CD4-positive, alpha-beta T cell (primary cell): Measurements from ENCODE around the gene TMEM63C. TPM values are rescaled to one million over a fixed set of nuclear protein-coding genes. Genes with fewer than 3 reads are reported as not detected.

Experiments used
- ATAC-seq: fragments of 200-7000 bp; cut with Tn5 transposase; one replicate; pipeline ENCODE4 v1.10.0; 2022; ENCODE audit warnings: mild to moderate bottlenecking; ENCODE audit not compliant: poor library complexity
- CTCF ChIA-PET: fragments of 350-600 bp; sonication (Branson Sonifier 250); formaldehyde crosslinking; loops from one replicate; lab custom pipeline; 2021; ENCODE audit warnings: antibody characterized with exemption, inconsistent platforms; lab: Charles Lee
- POLR2A ChIA-PET: fragments of 350-600 bp; sonication (Branson Sonifier 250); formaldehyde crosslinking; loops from one replicate; lab custom pipeline; 2021; ENCODE audit warnings: antibody characterized with exemption, inconsistent platforms; lab: Charles Lee
- DNase-seq, 14 experiments: peaks; one replicate each; pipeline ENCODE4 v3.0.0-alpha.2; 2013 to 2020; ENCODE audit warnings: mixed read lengths in 2 of 14
- H3K27ac ChIP-seq, 2 donors: one replicate each; pipeline versions ENCODE4 v1.5.1 to v1.7.0; 2013; ENCODE audit warnings: low read length in 2 of 2, low read depth in 1 of 2, mild to moderate bottlenecking in 1 of 2
- H3K27me3 ChIP-seq, 2 experiments: 1 replicate in 1 of 2; 2 replicates in 1 of 2; pipeline versions ENCODE4 v1.6.1 to v1.7.0; 2013; ENCODE audit warnings: low read length in 2 of 2, control low read depth in 1 of 2, mild to moderate bottlenecking in 1 of 2, moderate library complexity in 1 of 2; ENCODE audit not compliant: insufficient read depth in 2 of 2, control insufficient read depth in 1 of 2
- H3K36me3 ChIP-seq: one replicate; pipeline ENCODE4 v1.6.1; 2013; ENCODE audit warnings: low read length, control low read depth; ENCODE audit not compliant: insufficient read depth
- H3K4me1 ChIP-seq: one replicate; pipeline ENCODE4 v1.6.1; 2013; ENCODE audit warnings: low read length, control low read depth; ENCODE audit not compliant: insufficient read depth
- H3K4me3 ChIP-seq: one replicate; pipeline ENCODE4 v1.5.1; 2013; ENCODE audit warnings: mild to moderate bottlenecking, low read length, moderate library complexity
- H3K9me3 ChIP-seq, 2 experiments: 1 replicate in 1 of 2; 2 replicates in 1 of 2; pipeline versions ENCODE4 v1.6.1 to v1.7.0; 2013; ENCODE audit warnings: low read length in 2 of 2, mild to moderate bottlenecking in 2 of 2, control low read depth in 1 of 2, moderate library complexity in 1 of 2; ENCODE audit not compliant: control insufficient read depth in 1 of 2, insufficient read depth in 1 of 2
- H3K27ac Mint-ChIP-seq: one replicate; pipeline ENCODE4 v1.8.0; 2020; ENCODE audit warnings: mixed read lengths
- H3K27me3 Mint-ChIP-seq: one replicate; pipeline ENCODE4 v1.8.0; 2021; ENCODE audit warnings: mixed read lengths
- H3K36me3 Mint-ChIP-seq: one replicate; pipeline ENCODE4 v1.8.0; 2021; ENCODE audit warnings: low read depth, mixed read lengths
- H3K4me1 Mint-ChIP-seq: one replicate; pipeline ENCODE4 v1.8.0; 2021; ENCODE audit warnings: low read depth, mixed read lengths
- H3K4me3 Mint-ChIP-seq: one replicate; pipeline ENCODE4 v1.8.0; 2020; ENCODE audit warnings: mild to moderate bottlenecking, mixed read lengths
- H3K9me3 Mint-ChIP-seq: one replicate; pipeline ENCODE4 v1.8.0; 2020; ENCODE audit warnings: mixed read lengths
- CTCF ChIP-seq: fragments of 200-600 bp; IDR thresholded peaks from one replicate; pipeline ENCODE4 v1.8.0; 2022; ENCODE audit warnings: antibody characterized with exemption, mild to moderate bottlenecking
- intact Hi-C, 2 experiments: fragments of 100-400 bp; cut with DNase I in 1 of 2; cut with micrococcal nuclease in 1 of 2; formaldehyde crosslinking; loops; one replicate each; pipeline versions ENCODE4 v1.15.1 to v1.9.0; 2023 to 2025; cut with DNase I, micrococcal nuclease
- total RNA-seq, 174 experiments: library from RNA in 2 of 174; stranded (reverse) in 2 of 174; gene quantifications; one replicate each; pipeline ENCODE4 v1.2.3 and lab custom pipeline; 2021 to 2026

The TMEM63C gene
- total RNA-seq, 2 experiments from 2014 or later = 0.58 to 0.89 TPM

- ChIA-PET POLR2A (no interaction called here), CTCF (no interaction called here)
- Mint-ChIP-seq H3K27ac (no peak overlapping the region), H3K4me1 (peaks cover 3% of the 10 kb centered on the region), H3K9me3 (no peaks in the 10 kb centered on the region), H3K27me3 (peaks cover 33% of the 10 kb centered on the region), H3K36me3 (no peaks in the 10 kb centered on the region), H3K4me3 (no peak overlapping the region)
- Histone ChIP-seq H3K4me3 (no peak overlapping the region), H3K36me3 (no peaks in the 10 kb centered on the region), H3K27me3 (peaks cover 6 to 12% of the 10 kb centered on the region in 2 experiments), H3K4me1 (peaks cover under 1% of the 10 kb centered on the region), H3K9me3 (peaks cover 0 to 1% of the 10 kb centered on the region in 2 experiments), H3K27ac (no peak overlapping the region)
- no peak for ATAC-seq
- intact Hi-C loops = no loop called here
- no peak for DNase-seq
- TF ChIP-seq CTCF = no peak
Measured at GRCh38 chr14:77175843-77176242, 5.8 kb upstream of the TMEM63C start.

- Histone ChIP-seq H3K4me1 (peaks cover 19% of the 10 kb centered on the region), H3K9me3 (peaks cover 0 to 7% of the 10 kb centered on the region in 2 experiments), H3K36me3 (no peaks in the 10 kb centered on the region), H3K27me3 (peaks cover 6 to 26% of the 10 kb centered on the region in 2 experiments), H3K4me3 (no peak overlapping the region), H3K27ac (no peak overlapping the region)
- ChIA-PET CTCF (no interaction called here), POLR2A (no interaction called here)
- ATAC-seq (no peak), DNase-seq (no peak)
- no peaks in the 10 kb centered on the region for H3K9me3 Mint-ChIP-seq
- H3K36me3 Mint-ChIP-seq = no peaks in the 10 kb centered on the region
- intact Hi-C loops = no loop called here
- H3K4me3 Mint-ChIP-seq = no peak overlapping the region
- no peak for TF ChIP-seq CTCF
- no peak overlapping the region for H3K27ac Mint-ChIP-seq
- H3K27me3 Mint-ChIP-seq = peaks cover 45% of the 10 kb centered on the region
- H3K4me1 Mint-ChIP-seq = peaks cover 16% of the 10 kb centered on the region
Measured at GRCh38 chr14:77177702-77178101, 3.9 kb upstream of the TMEM63C start.

- Histone ChIP-seq H3K27ac (no peak overlapping the region), H3K36me3 (no peaks in the 10 kb centered on the region), H3K9me3 (peaks cover 0 to 7% of the 10 kb centered on the region in 2 experiments), H3K4me3 (no peak overlapping the region), H3K27me3 (peaks cover 4 to 30% of the 10 kb centered on the region in 2 experiments), H3K4me1 (peaks cover 26% of the 10 kb centered on the region)
- no peak for DNase-seq
- no peaks in the 10 kb centered on the region for H3K36me3 Mint-ChIP-seq
- no peaks in the 10 kb centered on the region for H3K9me3 Mint-ChIP-seq
- TF ChIP-seq CTCF = no peak
- ChIA-PET CTCF (no interaction called here), POLR2A (no interaction called here)
- H3K4me3 Mint-ChIP-seq = no peak overlapping the region
- peaks cover 18% of the 10 kb centered on the region for H3K4me1 Mint-ChIP-seq
- intact Hi-C loops = no loop called here
- no peak for ATAC-seq
- no peak overlapping the region for H3K27ac Mint-ChIP-seq
- H3K27me3 Mint-ChIP-seq = peaks cover 43% of the 10 kb centered on the region
Measured at GRCh38 chr14:77178656-77179055, 2.9 kb upstream of the TMEM63C start.
